Glomerular visceral epithelial cell (primary cell): ENCODE measurements around the gene TDRD10.

Source experiments
- DNase-seq: peaks from one replicate; pipeline ENCODE4 v3.0.0-alpha.2; 2016; ENCODE audit errors: extremely low spot score

TDRD10 gene

DNA sequence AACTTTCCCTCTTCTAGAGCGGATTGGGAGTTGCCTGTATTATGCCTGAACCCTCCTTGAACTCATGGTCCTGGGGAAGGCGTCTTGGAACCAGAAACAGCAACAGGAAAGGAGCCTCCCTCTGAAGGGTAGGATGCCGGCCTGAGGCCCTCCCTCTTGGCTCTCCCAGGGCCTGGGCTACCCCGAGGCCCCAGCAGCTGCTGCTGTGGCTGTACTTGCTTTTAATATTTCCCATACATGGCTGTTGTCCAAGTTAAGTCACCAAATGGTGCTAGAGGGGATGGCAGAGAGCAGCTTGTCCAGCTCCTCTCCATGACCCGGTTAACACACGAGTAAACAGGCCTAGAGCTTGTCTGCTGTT lies 76.0 kb downstream of the TDRD10 start:
- DNase-seq = no peak

DNA sequence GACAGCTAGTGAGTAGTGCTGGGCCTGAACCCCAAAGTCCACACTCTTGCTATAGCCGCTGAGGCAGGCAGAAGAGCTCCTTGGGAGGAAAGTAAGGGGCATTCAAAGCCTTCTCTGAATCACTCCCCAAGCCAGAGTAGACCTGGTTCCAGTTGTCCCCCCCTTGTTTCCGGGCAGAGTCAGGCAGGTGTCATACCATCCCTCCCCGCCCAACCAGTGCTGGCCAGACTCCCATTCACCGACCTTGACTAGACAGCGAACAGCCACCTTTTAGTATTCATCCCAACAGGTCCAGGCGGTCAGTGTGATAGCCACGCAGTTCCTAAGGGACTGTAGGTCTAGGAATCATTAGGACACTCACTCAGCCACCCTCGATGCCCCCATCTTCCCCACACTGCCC lies 77.4 kb downstream of the TDRD10 start:
- DNase-seq = no peak

DNA sequence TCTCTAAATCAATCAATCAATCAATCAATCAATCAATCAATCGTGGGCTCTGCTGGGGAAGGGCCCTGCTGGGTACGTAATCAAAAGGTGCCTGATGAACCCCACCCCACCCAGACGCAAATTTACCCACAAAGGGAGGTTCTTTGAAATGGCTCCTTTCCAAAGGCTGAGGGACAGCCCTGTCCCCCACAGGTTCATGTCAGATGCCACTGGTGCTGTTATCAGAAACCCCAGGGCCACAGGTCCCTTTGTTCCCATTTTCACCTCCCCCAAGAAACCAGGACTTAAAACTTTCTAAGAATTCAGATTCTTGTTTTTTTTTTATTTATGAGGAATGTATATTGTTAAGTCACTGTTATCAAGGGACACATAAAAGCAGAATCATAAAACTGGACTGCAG lies 79.7 kb downstream of the TDRD10 start:
- no peak for DNase-seq

DNA sequence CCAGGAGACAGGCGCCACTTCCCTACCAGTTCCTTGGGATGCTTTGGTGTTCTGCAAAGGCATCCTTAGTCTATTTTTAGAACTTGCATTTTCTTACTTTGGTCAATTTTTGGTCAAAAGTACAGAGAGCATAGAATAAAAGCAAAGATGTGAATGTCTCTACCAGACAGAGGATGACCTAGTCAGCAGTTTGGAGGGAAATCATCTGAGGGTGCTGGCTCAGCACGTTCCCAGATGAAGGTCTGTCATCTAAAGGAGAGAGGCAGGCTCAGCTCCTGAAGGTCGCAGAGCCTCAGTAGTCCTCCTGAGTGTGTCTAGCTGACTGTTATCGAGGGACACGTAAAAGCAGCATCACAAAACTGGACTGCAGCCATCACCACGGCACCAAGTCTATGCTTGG lies 80.9 kb downstream of the TDRD10 start:
- no peak for DNase-seq

DNA sequence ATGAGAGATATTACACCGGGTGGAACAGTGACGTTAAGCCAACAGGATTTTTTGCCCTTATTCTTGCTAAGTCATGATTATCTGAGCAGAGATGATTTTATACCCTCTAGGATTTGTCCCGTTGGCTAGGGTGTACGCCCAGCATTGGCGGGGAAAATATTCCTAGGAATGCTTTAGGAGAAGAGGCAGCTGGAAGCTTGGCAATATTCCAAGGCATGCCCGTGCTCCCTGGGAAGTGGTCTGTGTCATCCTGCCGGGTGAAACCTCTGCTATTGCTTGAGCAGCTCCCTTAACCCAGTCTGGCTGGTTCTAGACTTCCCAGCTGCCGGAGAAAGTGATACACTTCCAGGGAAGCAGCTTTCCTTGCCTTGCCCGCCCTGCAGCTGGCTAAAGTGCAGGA lies 81.8 kb downstream of the TDRD10 start:
- DNase-seq = no peak

DNA sequence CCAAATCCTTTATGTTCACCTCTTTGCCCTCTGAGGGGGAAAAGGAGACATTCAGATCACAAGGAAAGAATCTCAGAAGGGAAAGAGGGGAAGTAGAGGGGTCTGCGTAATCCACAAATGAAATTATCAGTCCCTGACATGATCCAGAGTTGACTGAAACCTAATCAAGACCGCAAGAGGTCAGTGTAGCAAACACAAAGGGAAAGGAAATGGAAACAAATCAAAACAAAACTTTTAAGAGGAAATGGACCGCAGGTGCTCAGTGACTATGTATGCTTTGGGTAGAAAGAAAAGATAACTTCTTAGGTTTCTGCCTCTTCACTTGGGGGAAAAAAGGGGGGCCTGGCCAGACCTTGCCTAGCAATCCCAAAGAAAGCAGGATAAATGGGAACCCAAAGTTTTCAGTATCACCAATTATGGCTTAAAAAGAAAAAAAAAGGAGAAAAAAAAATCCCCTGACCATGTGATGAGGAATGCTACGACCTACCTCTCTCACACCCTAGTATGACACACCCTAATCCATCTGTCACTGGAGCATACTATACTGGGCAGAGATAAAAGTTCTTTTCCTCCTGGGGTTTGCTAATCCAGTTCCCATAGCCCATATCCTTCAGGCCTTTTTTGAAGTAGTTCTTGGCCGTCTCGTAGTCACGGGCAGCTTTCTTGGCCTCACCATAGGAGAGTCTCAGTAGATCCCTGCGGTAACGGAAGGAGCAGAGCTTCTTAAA lies 82.4 kb downstream of the TDRD10 start:
- no peak for DNase-seq

DNA sequence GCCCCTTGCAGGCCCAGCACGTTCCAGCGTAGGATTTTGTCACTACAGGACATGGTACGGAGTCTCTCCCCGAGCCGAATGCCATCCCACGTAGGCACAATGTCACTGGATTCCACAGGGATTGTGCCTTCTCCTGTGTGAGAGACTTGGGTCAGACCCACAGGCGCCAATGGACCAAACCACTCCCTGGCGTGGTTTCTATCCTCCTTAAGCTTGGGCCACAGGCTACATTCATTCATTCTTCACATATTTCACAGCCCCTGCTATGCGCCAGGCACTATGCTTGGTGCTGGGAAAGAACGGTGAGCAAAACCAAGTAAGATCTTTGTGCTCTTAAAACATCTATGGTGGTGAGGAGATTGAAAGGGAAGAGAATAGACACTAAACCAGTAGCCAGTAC lies 84.2 kb downstream of the TDRD10 start:
- no peak for DNase-seq

DNA sequence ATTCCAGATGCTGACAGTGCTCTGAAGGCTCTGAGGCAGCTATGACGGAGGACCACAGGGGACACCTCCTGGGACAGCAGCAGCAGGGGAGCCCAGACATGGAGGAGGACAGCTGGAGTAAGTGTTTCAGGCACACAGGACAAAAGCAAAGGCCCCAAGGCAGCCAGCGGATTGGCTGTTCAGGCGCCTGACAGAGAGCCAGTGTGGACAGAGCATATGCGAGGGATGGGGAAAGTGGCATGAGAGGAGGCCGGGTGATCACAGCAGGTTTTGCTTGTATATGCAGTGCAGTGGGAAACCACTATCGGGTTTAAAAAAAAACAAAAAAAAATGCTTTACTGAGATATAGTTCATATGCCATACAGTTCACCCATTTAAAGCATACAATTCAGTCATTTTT lies 84.6 kb downstream of the TDRD10 start:
- DNase-seq = no peak

DNA sequence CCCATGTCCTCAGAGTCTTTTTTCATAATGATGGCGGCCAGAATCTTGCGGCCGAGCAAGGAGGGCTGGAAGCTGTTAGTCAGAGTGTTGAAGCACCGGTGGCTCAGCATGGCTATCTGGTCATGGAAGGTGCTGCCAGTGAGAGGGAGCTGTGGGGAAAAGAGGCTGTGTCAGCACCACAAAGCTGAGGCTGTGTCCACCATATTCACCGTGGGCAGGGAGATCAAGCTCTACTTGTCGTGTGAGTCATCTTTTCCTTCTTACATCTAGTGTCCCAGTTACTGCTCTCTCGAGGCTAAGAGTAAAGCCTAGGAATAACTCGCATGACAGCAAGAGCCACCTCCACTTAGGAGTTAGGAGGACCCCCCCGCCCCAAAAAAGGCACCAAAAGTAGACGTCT lies 87.8 kb downstream of the TDRD10 start:
- no peak for DNase-seq

DNA sequence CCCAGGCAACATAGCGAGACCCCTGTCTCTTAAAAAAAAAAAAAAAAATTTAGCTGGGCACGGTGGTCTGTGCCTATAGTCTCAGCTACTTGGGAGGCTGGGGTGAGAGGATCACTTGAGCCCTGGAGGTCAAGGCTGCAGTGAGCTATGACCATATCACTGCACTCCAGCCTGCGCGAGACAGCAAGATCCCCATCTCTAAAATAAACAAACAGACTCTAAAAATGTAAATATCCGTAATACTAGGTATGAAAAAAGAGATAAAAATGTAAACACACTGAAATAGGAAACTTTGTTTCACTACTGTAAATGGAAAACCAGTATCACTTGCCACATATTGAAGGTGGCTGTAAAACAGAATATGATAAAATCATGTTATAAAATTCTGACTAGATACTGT lies 88.7 kb downstream of the TDRD10 start:
- DNase-seq = no peak

DNA sequence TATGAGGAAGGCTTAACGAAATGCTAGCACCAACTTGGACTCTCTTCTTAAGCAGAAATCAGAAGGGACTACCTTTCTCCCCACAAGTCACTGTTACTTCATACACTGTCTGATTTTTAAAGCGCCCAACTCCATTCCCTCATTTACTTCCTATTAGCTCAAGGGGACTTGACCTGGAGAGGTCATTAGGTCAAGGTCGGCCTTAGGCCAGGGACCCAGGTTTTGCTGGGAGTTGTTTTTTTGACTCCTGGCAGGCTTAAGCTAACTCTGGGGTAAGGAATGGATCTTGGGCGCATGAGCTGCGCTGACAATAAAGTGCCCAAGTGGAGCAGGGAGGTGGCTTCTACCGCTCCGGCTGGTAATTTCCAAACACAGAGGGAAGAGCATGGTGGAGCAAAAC lies 89.2 kb downstream of the TDRD10 start:
- DNase-seq = no peak

DNA sequence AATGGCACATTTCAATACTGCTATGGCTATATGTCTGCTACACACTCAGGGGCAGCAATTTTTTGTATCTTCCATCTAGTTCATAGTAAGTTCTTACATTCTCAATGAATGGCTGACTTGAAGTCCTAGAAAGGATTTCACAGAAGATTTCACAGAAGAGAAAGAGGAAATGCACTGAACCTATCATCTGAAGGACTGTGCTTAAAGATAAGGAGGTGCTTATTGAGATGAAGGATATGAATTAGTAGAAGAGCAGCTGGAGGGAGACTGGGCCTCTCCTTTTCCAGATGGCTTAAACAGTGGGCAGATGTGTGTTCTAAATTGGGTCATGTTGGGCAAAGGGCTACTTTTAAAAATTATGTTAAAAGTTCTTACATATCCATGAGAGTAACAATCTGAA lies 91.4 kb downstream of the TDRD10 start:
- no peak for DNase-seq

DNA sequence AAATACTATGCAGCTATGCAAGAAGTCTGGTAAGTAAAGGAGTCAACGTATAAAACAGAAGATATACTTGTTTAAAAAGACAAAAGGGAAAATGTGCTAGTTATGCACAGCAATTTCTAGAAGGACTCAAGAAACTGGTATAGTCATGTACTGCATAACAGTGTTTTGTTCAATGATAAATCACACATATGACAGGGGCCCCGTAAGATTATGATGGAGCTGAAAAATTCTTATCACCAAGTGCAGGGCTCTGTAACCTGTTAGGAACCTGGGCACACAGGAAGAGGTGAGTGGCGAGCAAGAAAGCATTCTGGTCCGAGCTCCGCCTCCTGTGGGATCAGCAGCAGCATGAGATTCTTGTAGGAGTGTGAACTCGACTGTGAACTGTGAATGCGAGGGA lies 92.8 kb downstream of the TDRD10 start:
- no peak for DNase-seq

DNA sequence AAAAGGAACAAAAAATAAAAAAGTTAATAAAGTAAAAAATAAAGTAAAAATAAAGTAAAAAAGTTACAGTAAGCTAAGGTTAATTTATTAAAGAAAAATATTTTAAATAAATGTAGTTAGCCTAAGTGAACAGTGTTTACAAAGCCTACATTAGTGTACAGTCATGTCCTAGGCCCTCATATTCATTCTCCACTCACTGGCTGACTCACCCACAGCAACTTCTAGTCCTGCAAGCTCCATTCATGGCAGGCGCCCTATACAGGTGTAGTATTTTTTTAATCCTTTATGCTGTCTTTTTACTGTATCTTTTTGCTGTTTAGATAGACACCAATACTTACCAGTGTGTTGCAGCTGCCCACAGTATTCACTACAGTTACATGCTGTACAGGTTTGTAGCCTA lies 93.6 kb downstream of the TDRD10 start:
- DNase-seq = no peak
